Middle frontal gyrus (tissue), 1 donor: ENCODE results near the gene FGD4.

ENCODE experiments used
- DNase-seq: peaks from one replicate; pipeline ENCODE4 v3.0.0-alpha.2; 2015; ENCODE audit warnings: low spot score; ENCODE audit errors: extremely low spot score

The FGD4 gene

DNA sequence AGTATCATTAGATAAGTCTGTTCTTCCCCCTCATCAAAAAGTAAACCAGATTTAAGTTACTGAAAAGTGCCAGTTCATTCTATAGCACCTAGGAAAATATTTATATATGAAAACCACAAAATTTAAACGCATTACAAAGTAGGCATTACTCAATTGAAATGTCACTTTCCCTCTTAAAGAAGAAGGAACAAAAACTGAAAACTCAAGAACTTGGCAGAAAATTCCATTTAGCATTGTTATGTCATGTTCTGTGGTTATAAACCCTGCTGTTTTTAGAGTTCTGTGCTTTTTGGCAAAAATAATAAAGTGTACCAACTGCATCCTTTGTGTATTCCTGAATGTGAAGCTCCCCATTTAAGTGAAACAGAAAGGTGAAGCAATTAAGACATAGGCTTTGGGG lies 3.6 kb downstream of the FGD4 start:
- DNase-seq = no peak

DNA sequence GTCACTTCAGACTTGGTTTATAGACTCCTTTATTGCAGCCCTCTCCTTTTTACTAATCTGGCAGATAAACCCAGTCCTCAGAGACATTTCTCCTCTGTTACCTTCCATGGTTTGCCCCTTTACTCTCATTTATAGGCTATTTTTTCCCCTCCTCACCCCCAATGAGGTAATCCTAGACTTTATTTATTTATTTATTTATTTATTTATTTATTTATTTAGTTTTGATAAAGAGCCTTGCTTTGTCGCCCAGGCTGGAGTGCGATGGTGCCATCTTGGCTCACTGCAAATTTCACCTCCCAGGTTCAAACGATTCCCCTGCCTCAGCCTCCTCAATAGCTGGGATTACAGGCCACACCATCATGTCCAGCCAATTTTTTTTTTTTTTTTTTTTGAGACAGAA lies 8.4 kb downstream of the FGD4 start:
- no peak for DNase-seq

DNA sequence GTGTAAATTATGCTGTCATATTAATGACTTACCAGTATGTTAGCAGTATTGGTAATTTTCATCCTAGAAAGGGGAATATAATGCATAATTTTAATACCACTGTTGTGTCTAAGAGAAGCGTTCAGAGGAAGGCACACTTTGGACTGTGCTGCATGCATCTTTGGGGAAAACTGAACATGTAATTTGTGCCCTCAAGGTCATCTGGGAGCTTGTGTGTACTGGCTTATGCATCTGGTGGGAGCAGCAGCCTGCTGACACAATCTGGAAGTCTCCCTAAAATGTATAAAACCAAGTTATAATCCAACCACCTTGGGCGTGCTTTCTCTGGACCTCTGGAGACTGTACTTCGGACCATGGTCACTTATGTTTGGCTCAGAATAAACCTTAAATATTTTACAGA lies 14.1 kb downstream of the FGD4 start:
- DNase-seq = no peak

DNA sequence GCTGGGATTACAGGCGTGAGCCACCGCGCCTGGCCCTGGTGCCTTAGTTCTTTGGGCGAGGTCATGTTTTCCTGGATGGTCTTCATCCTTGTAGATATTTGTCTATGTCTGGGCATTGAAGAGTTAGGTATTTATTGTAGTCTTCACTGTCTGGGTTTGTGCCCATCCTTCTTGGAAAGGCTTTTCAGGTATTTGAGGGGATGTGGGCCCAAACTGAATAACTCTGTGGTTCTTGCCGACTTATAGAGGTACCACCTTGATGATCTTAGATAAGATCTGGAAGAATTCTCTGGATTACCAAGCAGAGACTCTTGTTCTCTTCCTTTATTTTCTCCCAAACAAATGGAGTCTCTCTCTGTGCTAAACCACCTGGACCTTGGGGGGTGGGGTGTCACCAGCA lies 18.9 kb downstream of the FGD4 start:
- DNase-seq = no peak

DNA sequence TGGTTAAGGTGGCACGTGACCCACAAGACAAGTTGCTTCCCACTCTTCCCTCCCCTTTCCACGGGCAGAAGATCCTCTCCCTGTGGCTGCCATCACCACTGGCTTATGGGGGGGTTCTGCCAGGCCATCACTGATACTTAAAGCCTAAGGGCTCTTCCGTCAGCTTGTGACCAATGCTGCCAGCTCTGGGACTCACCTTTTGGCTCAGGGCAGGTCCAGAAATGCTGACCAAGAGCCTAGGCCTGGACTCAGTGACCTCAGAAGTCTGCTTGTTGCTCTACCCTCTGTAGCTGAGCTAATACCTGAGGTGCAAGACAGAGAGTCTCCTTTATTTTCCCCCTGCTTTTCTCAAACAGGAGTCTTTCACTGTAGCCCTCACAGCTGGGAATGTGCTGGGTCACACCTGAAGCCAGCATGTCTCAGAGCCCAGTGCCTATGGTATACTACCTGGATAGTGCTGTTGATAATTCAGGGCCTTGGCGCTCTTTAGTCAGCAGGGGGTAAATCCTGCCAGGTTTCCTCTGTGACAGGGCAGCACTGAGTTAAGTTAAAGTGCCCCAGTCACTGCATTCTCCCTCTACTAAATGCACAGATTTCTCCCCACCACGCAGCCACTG lies 19.7 kb downstream of the FGD4 start:
- DNase-seq = no peak

DNA sequence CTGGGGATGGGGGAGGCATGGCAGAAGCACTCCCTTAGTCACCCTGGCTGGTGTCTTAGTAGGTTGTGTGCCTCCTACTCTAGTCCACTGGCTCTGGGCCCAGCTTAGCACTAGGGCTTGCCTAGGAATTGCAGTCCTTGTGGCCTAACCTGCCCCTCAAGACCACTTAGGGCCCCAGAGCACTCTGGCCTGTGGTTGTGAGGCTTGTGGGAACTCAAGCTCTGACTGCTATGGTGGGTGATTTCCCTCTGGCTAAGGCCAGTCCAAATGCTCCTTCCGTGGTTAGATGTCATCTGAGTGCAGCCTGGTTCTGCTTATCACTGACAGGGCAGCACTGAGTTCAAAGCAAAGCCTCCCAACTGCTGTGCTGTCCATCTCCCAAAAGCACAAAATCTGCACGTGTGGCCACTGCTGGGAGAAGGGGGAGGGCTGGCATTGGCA lies 20.2 kb downstream of the FGD4 start:
- no peak for DNase-seq

DNA sequence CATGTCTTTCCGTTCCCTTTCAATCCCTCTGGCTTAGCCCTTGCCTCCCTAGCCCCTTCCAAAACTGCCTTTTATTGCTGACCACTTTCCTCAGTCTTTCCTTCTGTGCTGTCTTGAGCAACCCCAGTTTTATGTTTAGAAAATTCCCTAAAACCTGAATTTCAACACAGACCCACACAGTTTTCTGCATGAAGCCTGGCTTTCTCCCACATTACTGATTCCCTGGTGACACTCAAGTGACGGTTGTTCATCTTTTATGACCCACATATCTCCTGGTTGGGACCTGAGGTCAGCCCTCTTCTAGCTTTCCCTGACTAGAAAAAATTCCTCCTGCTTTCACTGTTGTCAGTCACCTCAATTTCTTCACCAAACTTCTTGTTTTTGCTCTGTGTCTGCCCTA lies 21.0 kb downstream of the FGD4 start:
- no peak for DNase-seq

DNA sequence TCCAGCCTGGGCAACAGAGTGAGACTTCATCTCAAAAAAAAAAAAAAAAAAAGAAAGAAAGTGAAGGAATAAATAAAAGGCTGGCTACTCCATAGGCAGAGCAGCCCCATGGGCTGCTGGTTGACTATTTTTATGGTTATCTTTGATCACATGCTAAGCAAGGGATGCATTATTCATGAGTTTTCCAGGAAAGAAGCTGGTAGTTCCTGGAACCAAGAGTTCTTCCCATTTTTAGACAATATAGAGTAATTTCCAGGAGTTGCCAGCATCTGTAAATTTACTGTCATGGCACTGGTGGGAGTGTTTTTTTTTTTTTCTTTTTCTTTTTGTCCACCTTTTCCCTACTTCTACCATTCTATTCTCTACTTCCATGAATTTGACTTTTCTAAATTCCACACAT lies 24.2 kb downstream of the FGD4 start:
- DNase-seq = no peak

DNA sequence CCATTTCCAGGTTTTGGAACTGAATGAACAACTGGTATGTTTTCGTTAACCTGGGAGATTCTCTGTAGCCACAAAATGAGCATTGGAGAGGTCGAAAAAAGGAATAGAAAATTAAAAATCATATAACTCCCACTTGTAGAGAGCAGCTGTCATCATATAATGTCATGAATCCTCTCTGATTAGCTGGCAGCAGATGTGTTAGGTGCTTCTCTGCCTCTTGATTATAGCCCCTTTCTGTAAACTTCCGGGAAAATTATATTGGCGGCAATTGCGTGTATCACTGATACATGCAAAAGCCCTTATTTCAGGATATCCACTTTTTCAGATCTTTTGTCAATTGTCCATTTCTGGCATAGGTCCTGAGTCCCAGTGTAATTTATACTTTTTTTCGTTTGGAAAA lies 31.7 kb downstream of the FGD4 start:
- DNase-seq = no peak

DNA sequence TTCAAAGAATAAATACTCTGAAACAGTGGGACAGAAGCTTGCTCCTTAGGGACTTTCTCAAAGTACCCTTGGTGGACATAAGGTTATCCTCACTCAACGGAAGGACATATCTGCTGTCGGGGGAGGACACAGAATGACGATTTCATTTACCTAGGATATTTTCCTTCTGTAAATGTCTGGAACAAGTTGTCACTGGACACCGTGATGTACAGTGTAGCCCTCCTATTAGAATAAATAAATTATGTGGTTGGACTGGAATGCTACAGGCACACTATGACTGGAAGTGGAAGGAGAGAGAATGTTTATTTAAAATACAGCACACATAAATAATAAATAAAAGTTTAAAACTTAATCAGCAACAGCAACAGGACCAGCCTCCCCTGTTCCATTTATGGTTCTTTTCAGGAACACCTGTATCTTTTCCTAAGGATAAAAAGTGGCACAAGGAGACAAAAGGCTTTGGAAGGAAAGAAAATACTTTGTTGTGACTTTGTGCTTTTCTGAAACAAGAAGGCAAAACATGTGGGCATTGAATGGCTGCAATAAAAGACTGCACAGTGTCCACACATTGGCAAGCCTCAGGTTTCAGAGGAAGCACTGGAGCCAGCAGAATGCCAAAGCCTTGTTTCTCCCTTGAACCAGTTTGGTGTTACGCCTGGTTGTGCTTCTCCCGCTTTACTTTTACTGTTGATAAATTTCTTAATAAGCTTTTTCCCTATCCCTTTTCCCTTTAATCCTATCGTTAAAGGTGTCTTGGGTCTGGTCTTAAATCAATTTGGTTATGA lies 36.8 kb downstream of the FGD4 start:
- no peak for DNase-seq

DNA sequence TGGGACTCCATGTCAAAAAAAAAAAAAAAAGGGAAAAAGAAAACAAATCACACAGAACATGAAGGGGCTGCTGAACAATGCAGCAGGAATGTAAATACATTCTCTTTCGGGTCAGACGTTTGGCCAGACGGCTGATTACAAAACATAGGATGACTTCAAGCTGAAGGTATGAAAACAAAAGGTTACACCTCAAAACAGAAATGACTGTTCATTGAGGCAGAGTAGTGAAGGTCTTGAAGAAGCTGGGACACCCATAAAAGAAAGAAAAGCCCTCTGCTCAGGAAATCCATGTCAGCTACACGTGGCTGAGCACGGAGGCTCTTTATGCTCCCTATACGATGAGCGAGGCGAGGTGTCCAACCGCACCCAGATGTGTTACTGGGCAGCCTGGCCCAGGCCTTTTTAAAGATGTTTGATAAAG lies 37.7 kb downstream of the FGD4 start:
- DNase-seq = no peak

DNA sequence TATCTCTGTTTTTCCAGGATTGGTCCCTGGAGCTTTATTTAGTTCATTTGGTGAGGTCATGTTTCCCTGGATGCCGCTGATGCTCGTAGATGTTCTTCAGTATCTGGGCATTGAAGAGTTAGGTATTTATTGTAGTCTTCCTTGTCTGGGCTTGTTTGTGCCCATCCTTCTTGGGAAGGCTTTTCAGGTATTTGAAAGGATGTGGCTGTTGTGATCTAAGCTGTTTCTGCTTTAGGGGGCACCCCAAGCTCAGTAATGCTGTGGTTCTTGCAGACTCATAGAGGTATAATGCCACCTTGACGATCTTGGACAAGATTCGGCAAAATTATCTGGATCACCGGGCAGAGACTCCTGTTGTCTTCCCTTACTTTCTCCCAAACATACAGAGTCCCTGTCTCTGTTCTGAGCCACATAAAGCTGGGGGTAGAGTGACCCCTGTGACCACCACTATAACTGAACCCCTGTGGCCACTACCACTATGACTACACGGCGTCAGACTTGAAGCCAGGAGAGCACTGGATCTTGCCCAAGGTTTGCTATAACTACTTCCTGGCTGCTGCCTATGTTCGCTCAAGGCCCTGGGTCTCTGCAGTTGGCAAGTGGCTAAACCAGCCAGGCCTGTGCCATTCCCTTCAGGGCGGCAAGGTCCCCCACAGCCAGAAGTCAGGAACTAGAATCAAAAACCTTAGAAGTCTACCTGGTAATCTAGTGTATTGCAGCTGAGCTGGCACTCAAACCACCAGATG lies 40.9 kb downstream of the FGD4 start:
- no peak for DNase-seq

DNA sequence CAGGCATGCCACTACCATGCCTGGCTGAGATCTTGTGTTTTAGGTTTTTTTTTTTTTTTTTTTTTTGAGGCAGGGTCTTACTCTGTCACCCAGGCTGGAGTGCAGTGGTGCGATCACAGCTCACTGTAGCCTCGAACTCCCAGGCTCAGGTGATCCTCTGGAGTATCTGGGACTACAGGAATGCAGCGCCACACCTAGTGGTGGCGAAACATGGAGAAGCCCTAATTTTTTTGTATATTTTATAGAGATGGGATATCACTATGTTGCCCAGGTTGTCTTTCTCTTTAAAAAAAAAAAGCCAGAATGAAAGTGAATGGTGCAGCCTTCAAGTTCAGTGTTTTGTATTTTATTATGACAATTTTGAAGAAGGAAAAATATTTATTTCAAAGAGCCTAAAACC lies 44.1 kb downstream of the FGD4 start:
- DNase-seq = no peak

DNA sequence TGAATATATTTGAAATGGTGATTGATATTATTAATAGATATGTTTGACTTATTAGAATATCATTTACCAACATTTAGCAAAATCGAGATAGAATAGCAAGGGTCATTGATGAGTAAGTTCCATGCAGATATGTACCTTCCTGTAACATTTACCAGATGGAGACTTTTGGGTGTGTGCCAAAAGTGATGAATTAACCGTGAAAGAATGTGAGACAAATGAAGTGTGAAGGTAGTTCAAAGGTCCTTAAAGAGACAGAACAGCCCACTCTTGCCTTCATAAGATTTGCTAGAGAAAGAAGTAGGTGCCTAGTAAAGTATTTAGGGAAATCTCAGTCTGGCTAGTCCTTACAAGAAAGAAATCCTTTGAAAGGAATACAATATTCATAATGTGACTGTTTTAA lies 45.5 kb downstream of the FGD4 start:
- no peak for DNase-seq

DNA sequence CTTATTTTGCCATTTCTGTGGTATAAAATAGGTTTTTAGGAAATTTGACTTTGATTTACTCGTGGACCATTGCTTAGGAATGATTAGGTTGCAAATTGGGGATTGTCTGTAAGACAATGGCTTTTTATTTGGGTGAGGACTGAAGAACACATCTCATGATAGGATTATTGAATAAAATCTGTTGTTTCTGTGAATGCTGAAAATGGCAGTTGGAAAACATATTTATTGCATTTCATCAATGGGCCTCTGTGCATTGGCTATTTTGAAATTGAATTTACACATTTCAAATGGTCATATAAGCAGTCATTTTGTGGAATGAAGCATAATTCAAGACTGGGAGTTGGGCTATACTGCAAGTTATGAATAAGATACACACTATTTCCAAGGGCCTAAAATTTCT lies 46.0 kb downstream of the FGD4 start:
- DNase-seq = no peak

DNA sequence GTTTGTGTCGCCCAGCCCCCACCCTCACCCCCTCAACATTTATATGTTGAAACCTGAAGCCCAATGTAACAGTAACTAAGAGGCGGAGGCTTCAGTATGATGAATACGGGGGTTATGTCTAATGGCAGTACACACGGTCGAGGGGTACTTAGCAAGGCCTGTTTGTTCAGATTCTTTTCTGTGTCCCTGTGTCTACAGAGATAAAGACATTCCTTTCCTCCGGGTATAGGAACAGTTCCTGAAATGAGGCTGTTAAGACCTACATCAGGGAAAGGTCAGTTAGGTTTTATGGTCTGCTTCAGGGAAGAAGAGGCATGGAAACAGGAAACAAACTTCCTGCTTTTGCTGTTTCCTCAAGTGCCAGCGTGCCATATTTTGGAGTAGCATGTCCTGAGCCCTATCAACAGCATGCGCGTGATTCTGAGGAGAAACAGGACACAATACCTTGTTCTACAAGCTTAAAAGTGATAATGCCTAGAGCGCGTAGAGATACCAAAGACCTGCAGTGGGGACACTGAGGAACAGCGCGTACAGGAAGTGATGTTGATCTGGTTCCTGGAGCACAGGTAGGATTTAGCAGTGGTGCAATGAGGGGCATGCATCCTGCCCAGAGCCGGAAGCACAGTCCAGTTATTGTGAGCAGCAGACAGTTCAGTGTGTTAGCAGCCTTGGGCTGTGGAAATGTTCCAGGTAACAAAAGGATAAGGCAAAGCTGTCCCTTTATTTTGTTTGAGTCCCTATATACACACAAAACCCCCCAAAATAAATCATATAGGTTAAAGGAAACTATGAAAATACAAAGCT lies 47.2 kb downstream of the FGD4 start:
- DNase-seq = no peak

DNA sequence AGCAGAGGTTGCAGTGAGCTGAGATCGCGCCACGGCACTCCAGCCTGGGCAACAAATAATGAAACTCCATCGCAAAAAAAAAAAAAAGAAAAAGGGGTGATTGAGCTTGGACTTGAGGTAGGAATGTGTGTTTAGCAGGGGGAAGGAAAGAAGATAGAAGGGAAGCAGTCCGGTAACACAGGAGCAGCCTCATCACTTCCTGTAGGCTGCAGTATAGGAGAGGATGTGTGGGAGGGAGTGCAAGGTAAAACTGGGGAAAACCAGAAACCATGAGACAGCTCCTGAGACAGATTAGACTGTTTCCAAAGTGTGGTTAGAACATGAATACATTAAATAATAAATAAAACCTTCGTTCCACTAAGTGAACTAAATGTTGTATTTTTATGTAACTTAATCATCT lies 49.2 kb downstream of the FGD4 start:
- DNase-seq = no peak

DNA sequence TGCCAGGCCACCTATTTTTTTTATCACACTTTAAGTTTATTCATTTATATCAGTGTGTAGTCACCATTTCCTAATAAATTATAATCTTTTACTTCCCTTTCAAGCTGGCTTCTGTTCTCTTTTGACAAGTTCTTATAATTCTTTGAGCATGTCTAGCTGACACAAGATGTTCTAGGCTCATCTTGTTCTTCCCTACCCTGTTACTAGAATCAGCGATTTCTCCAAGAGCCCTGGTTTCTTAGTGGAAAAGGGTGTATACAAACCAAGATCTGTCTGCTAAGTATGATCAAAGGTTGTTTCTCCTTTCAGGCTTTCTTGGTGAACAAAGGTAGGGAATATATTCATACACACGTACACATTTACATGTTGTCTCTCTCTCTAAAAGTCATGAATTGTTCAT lies 51.0 kb downstream of the FGD4 start:
- DNase-seq = no peak

DNA sequence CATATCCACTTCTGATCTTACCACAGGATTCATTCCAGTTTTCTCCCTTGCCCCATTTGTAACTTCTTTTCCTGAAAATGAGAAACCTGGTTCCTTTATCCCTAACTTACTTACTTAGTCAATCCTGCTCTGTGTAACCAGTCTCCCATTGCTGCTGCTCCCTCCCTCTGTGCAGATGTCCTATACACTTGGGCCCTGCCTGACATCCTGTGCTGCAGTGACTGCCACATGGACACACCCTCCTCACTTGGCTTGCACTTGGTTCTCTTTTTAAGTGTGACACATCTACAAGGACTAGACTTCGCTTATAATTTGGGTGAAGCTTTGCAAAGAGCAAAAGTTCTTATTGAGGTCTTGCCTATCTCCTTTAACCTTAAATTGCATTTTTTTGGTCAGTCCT lies 51.4 kb downstream of the FGD4 start:
- DNase-seq = no peak

DNA sequence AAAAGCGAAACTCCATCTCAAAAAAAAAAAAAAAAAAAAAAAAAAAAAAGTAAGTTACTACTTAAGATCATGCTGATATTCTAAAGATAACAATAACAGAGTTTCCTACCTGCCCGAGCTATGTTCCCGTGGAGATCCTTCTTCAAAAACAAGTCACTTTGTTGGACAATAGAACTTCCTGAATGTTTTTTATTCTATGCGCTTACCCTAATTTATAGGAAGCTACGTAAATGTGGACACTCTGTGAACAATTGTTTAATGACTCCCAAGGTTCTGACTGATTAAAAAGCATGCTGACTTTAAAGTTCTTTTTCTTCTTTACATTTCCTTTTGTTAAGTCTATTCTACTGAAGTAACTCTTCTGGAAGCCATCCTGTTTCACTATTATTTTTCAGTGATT lies 52.5 kb downstream of the FGD4 start:
- no peak for DNase-seq

DNA sequence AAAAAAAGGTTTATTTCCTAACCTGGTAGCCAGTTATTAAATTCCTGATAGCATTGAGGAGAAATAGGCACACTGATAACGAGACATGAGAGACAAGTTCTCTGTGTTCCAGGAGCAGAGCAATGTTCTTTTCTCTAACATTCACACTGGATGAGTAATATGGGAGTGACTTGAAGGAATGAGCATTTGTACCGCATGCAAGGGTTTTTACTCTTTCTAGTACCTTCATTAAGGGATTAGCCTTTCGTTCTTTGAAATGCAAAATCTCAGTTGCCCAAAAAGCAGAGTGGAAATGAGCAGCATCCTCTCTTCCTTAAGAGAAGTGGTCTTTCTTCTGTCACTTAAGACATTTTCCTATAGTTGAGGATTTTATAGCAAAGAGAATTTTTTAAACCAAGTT lies 54.7 kb downstream of the FGD4 start:
- DNase-seq = no peak

DNA sequence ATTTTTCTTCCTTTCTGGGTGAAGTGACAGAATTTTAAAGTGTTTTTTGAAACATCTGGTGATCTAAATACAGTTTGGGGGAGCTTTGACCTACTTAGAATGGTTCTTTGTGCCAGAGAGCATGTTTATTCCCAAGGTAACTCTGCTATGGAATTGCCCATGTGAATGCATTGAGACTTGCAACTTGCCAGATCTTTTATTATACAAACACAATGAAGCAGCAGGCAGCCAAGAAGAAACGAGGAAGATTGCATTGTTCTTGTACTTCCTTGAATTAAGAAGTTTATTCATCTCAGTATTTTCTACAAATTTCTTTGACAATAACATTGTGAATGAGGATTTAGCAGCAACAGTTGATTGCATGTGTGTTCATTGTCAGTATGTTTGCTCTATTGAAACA lies 55.5 kb downstream of the FGD4 start:
- no peak for DNase-seq
